IPS DF 4.7 (cell line): Measurements from ENCODE around the gene NAGLU.

Source experiments
- DNase-seq: peaks from one replicate; pipeline ENCODE4 v3.0.0-alpha.2; 2013; ENCODE audit warnings: low spot score; ENCODE audit errors: extremely low read depth

The NAGLU gene

DNA sequence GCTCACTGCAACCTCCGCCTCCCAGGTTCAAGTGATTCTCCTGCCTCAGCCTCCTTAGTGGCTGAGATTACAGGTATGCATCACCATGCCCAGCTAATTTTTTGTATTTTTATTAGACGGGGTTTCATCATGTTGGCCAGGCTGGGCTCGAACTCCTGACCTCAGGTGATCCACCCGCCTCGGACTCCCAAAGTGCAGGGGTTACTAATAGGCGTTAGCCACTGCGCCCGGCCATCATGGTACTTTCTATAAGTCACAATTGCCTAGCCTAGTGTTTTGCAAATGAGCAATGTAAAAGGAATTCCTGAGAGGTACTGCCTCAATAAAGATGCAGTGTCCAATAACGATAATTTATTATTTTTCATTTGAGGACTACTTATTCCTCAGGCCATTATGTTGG is 55.4 kb downstream of the NAGLU start:
- no peak for DNase-seq
